ENCODE measurements around the gene KCND3. TPM values are rescaled to one million over a fixed set of nuclear protein-coding genes. Genes with fewer than 3 reads are reported as not detected.

Gene KCND3
- total and polyA plus RNA-seq, 2 of the 4 experiments (the other 2 are of a cell fraction), result under 0.01 to 0.03 TPM

GRCh38 chr1:111834956-111835355 lies 154.5 kb downstream of the KCND3 start:
- Histone ChIP-seq H4K5ac (ENCODE audit: low read depth, low read length) (no peak overlapping the region), H3K27ac (ENCODE audit: insufficient read depth, low read length) (no peak overlapping the region), H3K9me1 (ENCODE audit: insufficient read depth, low read length) (no peaks in the 10 kb centered on the region), H3K9me3 (ENCODE audit: control insufficient read depth, insufficient read depth, low read length) (no peaks in the 10 kb centered on the region), H2BK15ac (ENCODE audit: low read depth, low read length) (no peak overlapping the region), H2AFZ (replicated peaks; ENCODE audit: low read length, poor library complexity) (no peak overlapping the region), H2BK120ac (ENCODE audit: low read depth, low read length) (no peak overlapping the region), H3K4me2 (ENCODE audit: low read depth, low read length) (no peak overlapping the region), H3K4me1 (ENCODE audit: control insufficient read depth, insufficient read depth, low read length) (no peaks in the 10 kb centered on the region), H3K79me1 (ENCODE audit: low read depth in 1 of 2, low read length in 2 of 2) (no peaks in the 10 kb centered on the region), H2BK5ac (ENCODE audit: low read depth, low read length, poor library complexity, severe bottlenecking) (no peak overlapping the region), H3K36me3 (ENCODE audit: control insufficient read depth, insufficient read depth, low read length) (no peaks in the 10 kb centered on the region), H4K8ac (ENCODE audit: low read depth in 2 of 2, low read length in 2 of 2) (no peak overlapping the region), H3K27me3 (ENCODE audit: control insufficient read depth, insufficient read depth, low read length) (no peaks in the 10 kb centered on the region; the same call in 1 of the 2 replicates), H3K18ac (ENCODE audit: low read depth, low read length) (no peak overlapping the region), H3K4me3 (ENCODE audit: insufficient read depth, low read depth, low read length) (no peak overlapping the region), H4K20me1 (ENCODE audit: insufficient read depth, low read length) (no peaks in the 10 kb centered on the region), H3K9ac (ENCODE audit: low read depth, low read length) (no peak overlapping the region), H3K14ac (replicated peaks; ENCODE audit: low read depth, low read length) (no peak overlapping the region), H4K91ac (ENCODE audit: insufficient read depth, low read depth, low read length) (no peak overlapping the region), H3K23ac (ENCODE audit: low read depth, low read length) (no peak overlapping the region), H2BK20ac (ENCODE audit: low read depth, low read length) (no peak overlapping the region), H3K56ac (ENCODE audit: extremely low read depth, insufficient read depth, low read length) (no peak overlapping the region), H3K4ac (ENCODE audit: low read depth, low read length) (no peak overlapping the region), H2AK9ac (replicated peaks; ENCODE audit: low read depth, low read length, poor library complexity) (no peak overlapping the region), H2AK5ac (ENCODE audit: low read depth, low read length) (no peak overlapping the region)
- ATAC-seq (ENCODE audit: low read depth) (no peak), DNase-seq (no peak)
- TF ChIP-seq SMC3 (IDR thresholded peaks at IDR 0.05; ENCODE audit: low read depth, low read length) (no peak), RFX5 (IDR thresholded peaks at IDR 0.05; ENCODE audit: low read depth, low read length) (no peak), MAFK (IDR thresholded peaks at IDR 0.05; ENCODE audit: low read depth, low read length) (no peak), RAD21 (IDR thresholded peaks at IDR 0.05; ENCODE audit: low read length) (no peak)
- in situ Hi-C loops (cut with MboI; ENCODE audit: low sequenced_read_pairs), result no loop called here
- dilution Hi-C loops (cut with HindIII; ENCODE audit: low sequenced_read_pairs, unreplicated experiment), result no loop called here
- no TSS peak for BruUV-seq (replicated peaks)
- ChIA-PET POLR2A (ENCODE audit: unreplicated experiment) (no interaction called here), CTCF (no interaction called here)
- 14% methylated on average over 4 of the region's 5 CpGs; no CpG with 5 or more reads in 1 of the 2 experiments for WGBS, 2 experiments (ENCODE audit: extremely low coverage in 2 of 2, insufficient read length in 1 of 2)
- intact Hi-C loops (cut with micrococcal nuclease), result no loop called here

All from IMR-90 (cell line).